WTC11 (cell line): ENCODE results near the gene CFAP157. TPM values are rescaled to one million over a fixed set of nuclear protein-coding genes. Genes with fewer than 3 reads are reported as not detected.

Experiments
- ATAC-seq: fragments of 200-7000 bp; cut with Tn5 transposase; 2 replicates; pipeline ENCODE4 v1.10.0; 2021; ENCODE audit warnings: mild to moderate bottlenecking, moderate library complexity
- CTCF ChIA-PET: fragments of 300-600 bp; sonication (Branson Sonifier 250); formaldehyde crosslinking; loops from one replicate; lab custom pipeline; 2021; ENCODE audit warnings: antibody characterized with exemption; lab: Charles Lee
- POLR2A ChIA-PET: fragments of 350-600 bp; sonication (Branson Sonifier 250); formaldehyde crosslinking; loops from one replicate; lab custom pipeline; 2021; ENCODE audit warnings: antibody characterized with exemption; lab: Charles Lee
- DNase-seq: peaks from one replicate; pipeline ENCODE4 v3.0.0; 2021; ENCODE audit warnings: low spot score
- H3K27ac Mint-ChIP-seq: 2 replicates; pipeline ENCODE4 v1.8.0; 2021; ENCODE audit warnings: mixed read lengths
- H3K27me3 Mint-ChIP-seq: 2 replicates; pipeline ENCODE4 v1.8.0; 2021; ENCODE audit warnings: low read depth, mild to moderate bottlenecking, moderate library complexity, mixed read lengths
- H3K36me3 Mint-ChIP-seq: 2 replicates; pipeline ENCODE4 v1.8.0; 2021; ENCODE audit warnings: mixed read lengths
- H3K4me1 Mint-ChIP-seq: 2 replicates; pipeline ENCODE4 v1.8.0; 2022; ENCODE audit warnings: mixed read lengths
- H3K4me3 Mint-ChIP-seq: 2 replicates; pipeline ENCODE4 v1.8.0; 2021; ENCODE audit warnings: mild to moderate bottlenecking, moderate library complexity, mixed read lengths
- H3K9me3 Mint-ChIP-seq: 2 replicates; pipeline ENCODE4 v1.8.0; 2021; ENCODE audit warnings: mixed read lengths
- CREM ChIP-seq: sonication (generic); formaldehyde crosslinking; IDR thresholded peaks from 2 replicates; pipeline ENCODE4 v1.8.1; 2022; ENCODE audit warnings: mild to moderate bottlenecking, missing genetic modification reagents, moderate library complexity
- FOXK1 ChIP-seq: sonication (generic); formaldehyde crosslinking; IDR thresholded peaks from 2 replicates; pipeline ENCODE4 v1.8.0; 2022; ENCODE audit warnings: mild to moderate bottlenecking, moderate library complexity, missing genetic modification reagents
- FOXP1 ChIP-seq: sonication (generic); formaldehyde crosslinking; IDR thresholded peaks from 2 replicates; pipeline ENCODE4 v1.8.0; 2022; ENCODE audit warnings: missing genetic modification reagents, mild to moderate bottlenecking, moderate library complexity, borderline replicate concordance
- GABPB1 ChIP-seq: sonication (generic); formaldehyde crosslinking; IDR thresholded peaks from 2 replicates; pipeline ENCODE4 v1.8.1; 2023; ENCODE audit warnings: mild to moderate bottlenecking, missing genetic modification reagents
- GTF2I ChIP-seq: fragments of 250-450 bp; sonication (Bioruptor Pico); conservative IDR thresholded peaks from 2 replicates; pipeline ENCODE4 v1.4.0; 2021; ENCODE audit warnings: mild to moderate bottlenecking
- HMGA2 ChIP-seq: fragments of 250-450 bp; sonication (Bioruptor Pico); IDR thresholded peaks from 2 replicates; pipeline ENCODE4 v1.4.0; 2021; ENCODE audit warnings: mild to moderate bottlenecking, moderate library complexity
- IRF2 ChIP-seq: sonication (generic); formaldehyde crosslinking; IDR thresholded peaks from 2 replicates; pipeline ENCODE4 v1.8.0; 2022; ENCODE audit warnings: low read depth, missing genetic modification reagents, borderline replicate concordance
- KAT7 ChIP-seq: sonication (generic); formaldehyde crosslinking; IDR thresholded peaks from 2 replicates; pipeline ENCODE4 v1.8.1; 2023; ENCODE audit warnings: missing genetic modification reagents, mild to moderate bottlenecking, borderline replicate concordance
- MYBL2 ChIP-seq: sonication (generic); formaldehyde crosslinking; IDR thresholded peaks from 2 replicates; pipeline ENCODE4 v1.8.1; 2023; ENCODE audit warnings: mild to moderate bottlenecking, moderate library complexity, missing genetic modification reagents
- NFATC4 ChIP-seq: fragments of 250-450 bp; sonication (Bioruptor Pico); IDR thresholded peaks from 2 replicates; pipeline ENCODE4 v1.9.0; 2021; ENCODE audit warnings: mild to moderate bottlenecking
- NR2C2 ChIP-seq: sonication (generic); formaldehyde crosslinking; IDR thresholded peaks from 2 replicates; pipeline ENCODE4 v1.8.0; 2022; ENCODE audit warnings: mild to moderate bottlenecking, missing genetic modification reagents
- RELA ChIP-seq: sonication (generic); formaldehyde crosslinking; IDR thresholded peaks from 2 replicates; pipeline ENCODE4 v1.8.1; 2022; ENCODE audit warnings: missing genetic modification reagents, mild to moderate bottlenecking, borderline replicate concordance
- RORB ChIP-seq: fragments of 250-450 bp; sonication (Bioruptor Pico); IDR thresholded peaks from 2 replicates; pipeline ENCODE4 v1.9.0; 2021; ENCODE audit warnings: mild to moderate bottlenecking
- SMAD4 ChIP-seq: sonication (generic); formaldehyde crosslinking; IDR thresholded peaks from 2 replicates; pipeline ENCODE4 v1.8.0; 2022; ENCODE audit warnings: mild to moderate bottlenecking, missing genetic modification reagents
- SOX15 ChIP-seq: fragments of 250-450 bp; sonication (Bioruptor Pico); IDR thresholded peaks from 2 replicates; pipeline ENCODE4 v1.9.0; 2021; ENCODE audit warnings: mild to moderate bottlenecking
- SP1 ChIP-seq: sonication (generic); formaldehyde crosslinking; conservative IDR thresholded peaks from 2 replicates; pipeline ENCODE4 v1.8.1; 2022; ENCODE audit warnings: missing genetic modification reagents
- ZBTB21 ChIP-seq: sonication (generic); formaldehyde crosslinking; IDR thresholded peaks from 2 replicates; pipeline ENCODE4 v1.8.1; 2023; ENCODE audit warnings: mild to moderate bottlenecking, missing genetic modification reagents, borderline replicate concordance
- ZNF138 ChIP-seq: sonication (generic); formaldehyde crosslinking; conservative IDR thresholded peaks from 2 replicates; pipeline ENCODE4 v1.8.1; 2022; ENCODE audit warnings: mild to moderate bottlenecking, moderate library complexity, missing genetic modification reagents
- ZNF219 ChIP-seq: sonication (generic); formaldehyde crosslinking; IDR thresholded peaks from 2 replicates; pipeline ENCODE4 v1.8.0; 2023; ENCODE audit warnings: missing genetic modification reagents, mild to moderate bottlenecking, borderline replicate concordance
- ZNF263 ChIP-seq: sonication (generic); formaldehyde crosslinking; IDR thresholded peaks from 2 replicates; pipeline ENCODE4 v1.8.1; 2022; ENCODE audit warnings: low read depth, mild to moderate bottlenecking, moderate library complexity, missing genetic modification reagents
- total RNA-seq: library from RNA; stranded (reverse); gene quantifications from 3 replicates; pipeline ENCODE4 v1.2.3, GENCODE V29; 2021
- TF ChIP-seq, protein P1 (sequence below): sonication (generic); formaldehyde crosslinking; IDR thresholded peaks from 2 replicates; pipeline ENCODE4 v1.8.0; 2022; ENCODE audit warnings: missing genetic modification reagents
- TF ChIP-seq, protein P2 (sequence below): sonication (generic); formaldehyde crosslinking; IDR thresholded peaks from 2 replicates; pipeline ENCODE4 v1.8.0; 2022; ENCODE audit warnings: mild to moderate bottlenecking, missing genetic modification reagents
- TF ChIP-seq, protein P3 (sequence below): fragments of 250-450 bp; sonication (Bioruptor Pico); IDR thresholded peaks from 2 replicates; pipeline ENCODE4 v1.9.0; 2021; ENCODE audit warnings: mild to moderate bottlenecking
- TF ChIP-seq, protein P4 (sequence below): fragments of 250-450 bp; sonication (Bioruptor Pico); IDR thresholded peaks from 2 replicates; pipeline ENCODE4 v1.9.0; 2021; ENCODE audit warnings: moderate library complexity, mild to moderate bottlenecking, inconsistent platforms, borderline replicate concordance
- TF ChIP-seq, protein P5 (sequence below): fragments of 250-450 bp; sonication (Bioruptor Pico); IDR thresholded peaks from 2 replicates; pipeline ENCODE4 v2.1.2; 2022; ENCODE audit warnings: mild to moderate bottlenecking, moderate library complexity

CFAP157 gene
- total RNA-seq, 1 experiment from 2014 or later: 0.22 TPM

DNA sequence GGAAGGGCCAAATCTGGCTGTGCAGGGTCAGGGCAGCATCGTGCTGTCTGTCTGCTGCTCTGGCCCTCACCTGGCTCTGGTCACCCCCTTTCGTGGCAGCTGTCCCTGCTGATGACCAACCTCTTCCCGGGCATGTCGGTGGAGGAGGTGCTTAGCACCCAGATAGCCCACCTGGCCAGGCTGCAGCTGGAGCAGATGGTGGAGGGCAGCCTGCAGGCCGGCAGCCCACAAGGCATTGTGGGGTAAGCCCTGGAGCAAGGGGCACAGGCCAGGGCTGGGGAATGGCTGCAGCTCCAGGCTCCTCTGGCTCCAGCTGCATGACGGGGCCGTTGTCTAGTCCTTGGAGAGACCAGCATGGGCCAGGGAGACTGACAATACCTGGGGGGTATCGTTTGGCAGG lies 20.1 kb downstream of the CFAP157 start:
- H3K9me3 Mint-ChIP-seq: no peaks in the 10 kb centered on the region
- ChIA-PET POLR2A (no interaction called here), CTCF (interaction anchor here (0.6 to 1.0 kb wide), 3 partner anchors 72 to 223 kb away, joined by 3 to 4 read pairs (median 3); no protein-coding TSS in a partner anchor)
- TF ChIP-seq GABPB1 (CRISPR knock-in tag): no peak
- no peak for TF ChIP-seq CREM (CRISPR knock-in tag)
- TF ChIP-seq, protein P1, sequence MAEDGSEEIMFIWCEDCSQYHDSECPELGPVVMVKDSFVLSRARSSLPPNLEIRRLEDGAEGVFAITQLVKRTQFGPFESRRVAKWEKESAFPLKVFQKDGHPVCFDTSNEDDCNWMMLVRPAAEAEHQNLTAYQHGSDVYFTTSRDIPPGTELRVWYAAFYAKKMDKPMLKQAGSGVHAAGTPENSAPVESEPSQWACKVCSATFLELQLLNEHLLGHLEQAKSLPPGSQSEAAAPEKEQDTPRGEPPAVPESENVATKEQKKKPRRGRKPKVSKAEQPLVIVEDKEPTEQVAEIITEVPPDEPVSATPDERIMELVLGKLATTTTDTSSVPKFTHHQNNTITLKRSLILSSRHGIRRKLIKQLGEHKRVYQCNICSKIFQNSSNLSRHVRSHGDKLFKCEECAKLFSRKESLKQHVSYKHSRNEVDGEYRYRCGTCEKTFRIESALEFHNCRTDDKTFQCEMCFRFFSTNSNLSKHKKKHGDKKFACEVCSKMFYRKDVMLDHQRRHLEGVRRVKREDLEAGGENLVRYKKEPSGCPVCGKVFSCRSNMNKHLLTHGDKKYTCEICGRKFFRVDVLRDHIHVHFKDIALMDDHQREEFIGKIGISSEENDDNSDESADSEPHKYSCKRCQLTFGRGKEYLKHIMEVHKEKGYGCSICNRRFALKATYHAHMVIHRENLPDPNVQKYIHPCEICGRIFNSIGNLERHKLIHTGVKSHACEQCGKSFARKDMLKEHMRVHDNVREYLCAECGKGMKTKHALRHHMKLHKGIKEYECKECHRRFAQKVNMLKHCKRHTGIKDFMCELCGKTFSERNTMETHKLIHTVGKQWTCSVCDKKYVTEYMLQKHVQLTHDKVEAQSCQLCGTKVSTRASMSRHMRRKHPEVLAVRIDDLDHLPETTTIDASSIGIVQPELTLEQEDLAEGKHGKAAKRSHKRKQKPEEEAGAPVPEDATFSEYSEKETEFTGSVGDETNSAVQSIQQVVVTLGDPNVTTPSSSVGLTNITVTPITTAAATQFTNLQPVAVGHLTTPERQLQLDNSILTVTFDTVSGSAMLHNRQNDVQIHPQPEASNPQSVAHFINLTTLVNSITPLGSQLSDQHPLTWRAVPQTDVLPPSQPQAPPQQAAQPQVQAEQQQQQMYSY (CRISPR knock-in tag): no peak
- no peak for TF ChIP-seq RORB (CRISPR knock-in tag)
- no peak for TF ChIP-seq GTF2I (CRISPR knock-in tag)
- no peak for TF ChIP-seq ZNF263 (CRISPR knock-in tag)
- TF ChIP-seq, protein P2, sequence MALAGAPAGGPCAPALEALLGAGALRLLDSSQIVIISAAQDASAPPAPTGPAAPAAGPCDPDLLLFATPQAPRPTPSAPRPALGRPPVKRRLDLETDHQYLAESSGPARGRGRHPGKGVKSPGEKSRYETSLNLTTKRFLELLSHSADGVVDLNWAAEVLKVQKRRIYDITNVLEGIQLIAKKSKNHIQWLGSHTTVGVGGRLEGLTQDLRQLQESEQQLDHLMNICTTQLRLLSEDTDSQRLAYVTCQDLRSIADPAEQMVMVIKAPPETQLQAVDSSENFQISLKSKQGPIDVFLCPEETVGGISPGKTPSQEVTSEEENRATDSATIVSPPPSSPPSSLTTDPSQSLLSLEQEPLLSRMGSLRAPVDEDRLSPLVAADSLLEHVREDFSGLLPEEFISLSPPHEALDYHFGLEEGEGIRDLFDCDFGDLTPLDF (CRISPR knock-in tag): no peak
- no peak for TF ChIP-seq FOXP1
- no peak for TF ChIP-seq RELA
- no peak for TF ChIP-seq NFATC4
- no peak for TF ChIP-seq HMGA2
- TF ChIP-seq SOX15 (CRISPR knock-in tag): no peak
- TF ChIP-seq NR2C2 (CRISPR knock-in tag): no peak
- no peak for TF ChIP-seq FOXK1
- no peak for TF ChIP-seq IRF2 (CRISPR knock-in tag)
- H3K36me3 Mint-ChIP-seq: no peaks in the 10 kb centered on the region
- DNase-seq (no peak), ATAC-seq (no peak)
- no peaks in the 10 kb centered on the region for H3K27me3 Mint-ChIP-seq
- H3K4me3 Mint-ChIP-seq: no peak overlapping the region
- no peak overlapping the region for H3K27ac Mint-ChIP-seq
- H3K4me1 Mint-ChIP-seq: peaks cover 7% of the 10 kb centered on the region

DNA sequence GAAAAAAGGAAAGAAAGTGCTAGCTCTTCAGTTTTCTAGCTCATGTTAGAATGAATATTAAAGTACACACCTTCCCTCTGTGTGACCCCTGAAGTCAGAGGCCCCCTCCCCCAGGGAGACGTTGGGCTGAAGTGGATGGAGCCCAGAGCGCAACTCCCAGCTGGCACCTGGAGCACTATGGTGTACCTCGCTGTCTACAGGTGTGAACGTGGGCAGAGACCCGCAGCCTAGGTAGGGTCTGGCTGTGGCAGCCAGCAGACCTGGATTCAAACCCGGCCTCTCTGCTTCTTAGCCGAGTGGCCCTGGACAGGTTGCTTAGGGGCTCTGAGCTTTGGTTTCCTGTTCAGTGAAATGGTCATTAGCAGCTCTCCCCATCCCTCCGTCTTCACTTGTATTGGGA lies 22.0 kb downstream of the CFAP157 start:
- no peak for ATAC-seq
- H3K4me1 Mint-ChIP-seq: peaks cover 9% of the 10 kb centered on the region
- H3K27me3 Mint-ChIP-seq: no peaks in the 10 kb centered on the region
- TF ChIP-seq KAT7 (CRISPR knock-in tag): no peak
- TF ChIP-seq, protein P3, sequence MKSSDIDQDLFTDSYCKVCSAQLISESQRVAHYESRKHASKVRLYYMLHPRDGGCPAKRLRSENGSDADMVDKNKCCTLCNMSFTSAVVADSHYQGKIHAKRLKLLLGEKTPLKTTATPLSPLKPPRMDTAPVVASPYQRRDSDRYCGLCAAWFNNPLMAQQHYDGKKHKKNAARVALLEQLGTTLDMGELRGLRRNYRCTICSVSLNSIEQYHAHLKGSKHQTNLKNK (CRISPR knock-in tag): no peak
- TF ChIP-seq MYBL2 (CRISPR knock-in tag): no peak
- no peak for TF ChIP-seq FOXP1
- TF ChIP-seq SMAD4 (CRISPR knock-in tag): no peak
- no peak for TF ChIP-seq ZBTB21
- no peak for TF ChIP-seq SP1
- TF ChIP-seq, protein P4, sequence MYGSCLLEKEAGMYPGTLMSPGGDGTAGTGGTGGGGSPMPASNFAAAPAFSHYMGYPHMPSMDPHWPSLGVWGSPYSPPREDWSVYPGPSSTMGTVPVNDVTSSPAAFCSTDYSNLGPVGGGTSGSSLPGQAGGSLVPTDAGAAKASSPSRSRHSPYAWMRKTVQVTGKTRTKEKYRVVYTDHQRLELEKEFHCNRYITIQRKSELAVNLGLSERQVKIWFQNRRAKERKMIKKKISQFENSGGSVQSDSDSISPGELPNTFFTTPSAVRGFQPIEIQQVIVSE: no peak
- TF ChIP-seq, protein P5, sequence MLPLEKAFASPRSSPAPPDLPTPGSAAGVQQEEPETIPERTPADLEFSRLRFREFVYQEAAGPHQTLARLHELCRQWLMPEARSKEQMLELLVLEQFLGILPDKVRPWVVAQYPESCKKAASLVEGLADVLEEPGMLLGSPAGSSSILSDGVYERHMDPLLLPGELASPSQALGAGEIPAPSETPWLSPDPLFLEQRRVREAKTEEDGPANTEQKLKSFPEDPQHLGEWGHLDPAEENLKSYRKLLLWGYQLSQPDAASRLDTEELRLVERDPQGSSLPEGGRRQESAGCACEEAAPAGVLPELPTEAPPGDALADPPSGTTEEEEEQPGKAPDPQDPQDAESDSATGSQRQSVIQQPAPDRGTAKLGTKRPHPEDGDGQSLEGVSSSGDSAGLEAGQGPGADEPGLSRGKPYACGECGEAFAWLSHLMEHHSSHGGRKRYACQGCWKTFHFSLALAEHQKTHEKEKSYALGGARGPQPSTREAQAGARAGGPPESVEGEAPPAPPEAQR (CRISPR knock-in tag): no peak
- no peak for TF ChIP-seq ZNF219 (CRISPR knock-in tag)
- TF ChIP-seq NR2C2 (CRISPR knock-in tag): no peak
- no peak for TF ChIP-seq ZNF138 (CRISPR knock-in tag)
- TF ChIP-seq, all 79 proteins: peak for 0
- ChIA-PET POLR2A (no interaction called here), CTCF (interaction anchor here (0.6 to 1.7 kb wide), 6 partner anchors 17 to 389 kb away, joined by 3 to 8 read pairs (median 3); no protein-coding TSS in a partner anchor)
- Mint-ChIP-seq H3K27ac (no peak overlapping the region), H3K36me3 (no peaks in the 10 kb centered on the region), H3K4me3 (no peak overlapping the region), H3K9me3 (no peaks in the 10 kb centered on the region)
- DNase-seq: no peak
